Osteocyte (in vitro differentiated cells): ENCODE results near the gene CERCAM. TPM values are rescaled to one million over a fixed set of nuclear protein-coding genes. Genes with fewer than 3 reads are reported as not detected.
A peak's percentile ranks its signal among the peaks of the same experiment; 100 is the strongest.
"Not testable (repeated sequence)": the region's sequence is repeated elsewhere in the genome, so short reads cannot be mapped to it uniquely, and the experiment has no call there.

Experiments used
- DNase-seq: peaks from one replicate; pipeline ENCODE4 v3.0.0; 2021; ENCODE audit warnings: mixed read lengths; ENCODE audit not compliant: unreplicated experiment; ENCODE audit errors: extremely low spot score
- H3K27ac Mint-ChIP-seq: one replicate; pipeline ENCODE4 v1.8.0; 2021; ENCODE audit warnings: mild to moderate bottlenecking, mixed read lengths; ENCODE audit not compliant: unreplicated experiment
- H3K27me3 Mint-ChIP-seq: one replicate; pipeline ENCODE4 v1.8.0; 2021; ENCODE audit warnings: mixed read lengths; ENCODE audit not compliant: unreplicated experiment
- H3K36me3 Mint-ChIP-seq: one replicate; pipeline ENCODE4 v1.8.0; 2021; ENCODE audit warnings: mixed read lengths; ENCODE audit not compliant: unreplicated experiment
- H3K4me1 Mint-ChIP-seq: one replicate; pipeline ENCODE4 v1.8.0; 2021; ENCODE audit warnings: mixed read lengths; ENCODE audit not compliant: unreplicated experiment
- H3K4me3 Mint-ChIP-seq: one replicate; pipeline ENCODE4 v1.8.0; 2021; ENCODE audit warnings: mild to moderate bottlenecking, moderate library complexity, mixed read lengths; ENCODE audit not compliant: unreplicated experiment
- H3K9me3 Mint-ChIP-seq: one replicate; pipeline ENCODE4 v1.8.0; 2021; ENCODE audit warnings: mixed read lengths; ENCODE audit not compliant: unreplicated experiment
- total RNA-seq: library from RNA; stranded (reverse); gene quantifications from 2 replicates; pipeline ENCODE4 v1.2.1, GENCODE V29; 2021
- TF ChIP-seq, protein P1 (sequence below): fragments of 200-600 bp; sonication (generic); IDR thresholded peaks from 2 replicates; pipeline ENCODE4 v1.5.0; 2021; ENCODE audit warnings: antibody characterized with exemption, mild to moderate bottlenecking, moderate library complexity

Gene CERCAM
- total RNA-seq, 1 donor from 2014 or later = 128 TPM

DNA sequence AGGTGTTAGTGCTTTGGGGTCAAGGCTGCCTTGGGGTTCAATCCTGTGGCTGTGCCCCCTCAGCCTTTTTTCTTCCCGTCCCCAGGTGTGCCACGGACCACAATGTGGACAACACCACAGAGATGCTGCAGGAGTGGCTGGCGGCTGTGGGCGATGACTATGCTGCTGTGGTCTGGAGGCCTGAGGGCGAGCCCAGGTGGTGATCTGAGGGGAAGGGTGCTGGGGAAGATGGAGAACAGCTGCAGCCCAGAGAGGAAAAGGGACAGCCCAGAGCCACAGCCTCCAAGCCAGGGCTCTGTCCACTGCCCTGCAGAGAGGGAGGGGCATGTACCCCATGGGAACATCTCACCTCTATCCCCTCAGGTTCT is 2.1 kb downstream of the CERCAM start:
- TF ChIP-seq, protein P1, sequence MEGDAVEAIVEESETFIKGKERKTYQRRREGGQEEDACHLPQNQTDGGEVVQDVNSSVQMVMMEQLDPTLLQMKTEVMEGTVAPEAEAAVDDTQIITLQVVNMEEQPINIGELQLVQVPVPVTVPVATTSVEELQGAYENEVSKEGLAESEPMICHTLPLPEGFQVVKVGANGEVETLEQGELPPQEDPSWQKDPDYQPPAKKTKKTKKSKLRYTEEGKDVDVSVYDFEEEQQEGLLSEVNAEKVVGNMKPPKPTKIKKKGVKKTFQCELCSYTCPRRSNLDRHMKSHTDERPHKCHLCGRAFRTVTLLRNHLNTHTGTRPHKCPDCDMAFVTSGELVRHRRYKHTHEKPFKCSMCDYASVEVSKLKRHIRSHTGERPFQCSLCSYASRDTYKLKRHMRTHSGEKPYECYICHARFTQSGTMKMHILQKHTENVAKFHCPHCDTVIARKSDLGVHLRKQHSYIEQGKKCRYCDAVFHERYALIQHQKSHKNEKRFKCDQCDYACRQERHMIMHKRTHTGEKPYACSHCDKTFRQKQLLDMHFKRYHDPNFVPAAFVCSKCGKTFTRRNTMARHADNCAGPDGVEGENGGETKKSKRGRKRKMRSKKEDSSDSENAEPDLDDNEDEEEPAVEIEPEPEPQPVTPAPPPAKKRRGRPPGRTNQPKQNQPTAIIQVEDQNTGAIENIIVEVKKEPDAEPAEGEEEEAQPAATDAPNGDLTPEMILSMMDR = no peak
- Mint-ChIP-seq H3K4me3 (peak overlapping the region; percentile 80), H3K27ac (no peak overlapping the region), H3K36me3 (peaks cover 9% of the 10 kb centered on the region), H3K4me1 (peaks cover 18% of the 10 kb centered on the region), H3K27me3 (no peaks in the 10 kb centered on the region), H3K9me3 (no peaks in the 10 kb centered on the region)
- DNase-seq = no peak

DNA sequence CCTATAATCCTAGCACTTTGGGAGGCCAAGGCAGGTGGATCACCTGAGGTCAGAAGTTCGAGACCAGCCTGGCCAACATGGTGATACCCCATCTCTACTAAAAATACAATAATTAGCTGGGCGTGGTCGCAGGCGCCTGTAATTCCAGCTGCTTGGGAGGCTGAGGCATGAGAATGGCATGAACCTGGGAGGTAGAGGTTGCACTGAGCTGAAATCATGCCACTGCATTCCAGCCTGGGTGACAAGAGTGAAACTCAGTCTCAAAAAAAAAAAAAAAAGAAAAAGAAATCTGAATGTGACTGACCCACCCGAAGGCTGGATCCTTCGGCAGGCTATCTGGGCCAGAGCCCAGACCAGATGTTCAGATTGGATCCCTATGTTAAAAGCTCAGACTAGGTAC is 2.7 kb downstream of the CERCAM start:
- H3K4me3 Mint-ChIP-seq, H3K27me3 Mint-ChIP-seq, H3K27ac Mint-ChIP-seq, H3K9me3 Mint-ChIP-seq, H3K36me3 Mint-ChIP-seq, DNase-seq: not testable (repeated sequence)
- H3K4me1 Mint-ChIP-seq = peaks cover 18% of the 10 kb centered on the region

DNA sequence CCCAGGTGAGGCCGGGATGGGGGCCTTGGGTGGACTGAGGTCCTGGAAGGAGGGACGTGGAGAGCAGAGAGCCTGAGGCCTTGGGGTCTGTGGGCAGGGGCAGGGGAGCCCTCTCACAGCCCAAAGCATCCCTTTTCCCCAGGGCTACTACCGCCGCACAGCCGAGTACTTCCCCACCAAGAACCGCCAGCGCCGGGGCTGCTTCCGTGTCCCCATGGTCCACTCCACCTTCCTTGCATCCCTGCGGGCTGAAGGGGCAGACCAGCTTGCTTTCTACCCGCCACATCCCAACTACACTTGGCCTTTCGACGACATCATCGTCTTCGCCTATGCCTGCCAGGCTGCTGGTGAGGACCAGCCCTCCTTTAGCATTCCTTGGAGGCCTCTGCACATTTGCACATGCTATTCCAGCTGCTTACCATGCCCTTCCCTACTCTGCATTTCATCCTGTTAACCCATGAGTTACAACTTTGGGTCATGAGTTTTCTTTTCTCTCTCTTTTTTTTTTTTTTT is 3.7 kb downstream of the CERCAM start:
- DNase-seq = no peak
- Mint-ChIP-seq H3K27ac (no peak overlapping the region), H3K9me3 (no peaks in the 10 kb centered on the region), H3K4me3 (no peak overlapping the region), H3K4me1 (peaks cover 11% of the 10 kb centered on the region), H3K36me3 (peaks cover 13% of the 10 kb centered on the region), H3K27me3 (no peaks in the 10 kb centered on the region)
- TF ChIP-seq, protein P1 = no peak

DNA sequence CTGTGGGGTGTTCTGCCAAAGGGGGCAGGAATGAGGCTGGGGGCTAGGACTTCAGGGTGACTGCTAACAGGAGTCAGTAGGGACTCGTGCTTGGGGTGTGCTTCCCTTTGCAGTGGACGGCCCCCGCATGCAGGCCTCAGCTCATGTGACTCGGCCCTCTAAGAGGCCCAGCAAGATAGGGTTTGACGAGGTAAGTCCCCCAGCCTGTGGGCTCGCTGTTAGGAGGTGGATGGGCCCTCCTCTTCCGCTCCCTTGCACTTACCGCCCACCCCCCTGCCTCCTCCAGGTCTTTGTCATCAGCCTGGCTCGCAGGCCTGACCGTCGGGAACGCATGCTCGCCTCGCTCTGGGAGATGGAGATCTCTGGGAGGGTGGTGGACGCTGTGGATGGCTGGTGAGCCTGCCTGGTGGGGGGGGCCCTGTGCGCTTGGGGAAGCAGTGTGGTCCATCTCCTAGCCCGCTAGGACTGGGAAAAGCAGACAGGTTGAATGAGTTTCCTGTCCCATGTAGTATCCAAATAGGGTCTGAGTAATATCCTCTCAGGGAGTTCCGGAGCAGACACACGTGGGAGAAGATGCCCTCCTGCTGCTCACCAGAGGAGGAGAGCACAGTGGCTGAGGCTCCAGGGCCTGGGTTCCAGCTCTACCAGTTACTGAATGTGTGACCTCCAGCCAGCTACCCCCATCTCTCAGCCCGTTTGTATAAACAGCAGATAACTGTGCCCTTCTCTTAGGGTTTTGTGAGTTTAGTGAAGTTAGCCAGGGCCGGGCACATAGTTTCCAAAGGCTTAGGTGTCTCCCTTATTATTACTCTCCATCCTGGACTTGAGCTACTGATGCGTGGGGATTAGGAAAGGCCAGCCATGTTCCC is 8.2 kb downstream of the CERCAM start:
- H3K27ac Mint-ChIP-seq = no peak overlapping the region
- no peaks in the 10 kb centered on the region for H3K4me1 Mint-ChIP-seq
- TF ChIP-seq, protein P1 = no peak
- H3K4me3 Mint-ChIP-seq = no peak overlapping the region
- no peaks in the 10 kb centered on the region for H3K9me3 Mint-ChIP-seq
- no peaks in the 10 kb centered on the region for H3K27me3 Mint-ChIP-seq
- no peak for DNase-seq
- H3K36me3 Mint-ChIP-seq = peaks cover 13% of the 10 kb centered on the region

DNA sequence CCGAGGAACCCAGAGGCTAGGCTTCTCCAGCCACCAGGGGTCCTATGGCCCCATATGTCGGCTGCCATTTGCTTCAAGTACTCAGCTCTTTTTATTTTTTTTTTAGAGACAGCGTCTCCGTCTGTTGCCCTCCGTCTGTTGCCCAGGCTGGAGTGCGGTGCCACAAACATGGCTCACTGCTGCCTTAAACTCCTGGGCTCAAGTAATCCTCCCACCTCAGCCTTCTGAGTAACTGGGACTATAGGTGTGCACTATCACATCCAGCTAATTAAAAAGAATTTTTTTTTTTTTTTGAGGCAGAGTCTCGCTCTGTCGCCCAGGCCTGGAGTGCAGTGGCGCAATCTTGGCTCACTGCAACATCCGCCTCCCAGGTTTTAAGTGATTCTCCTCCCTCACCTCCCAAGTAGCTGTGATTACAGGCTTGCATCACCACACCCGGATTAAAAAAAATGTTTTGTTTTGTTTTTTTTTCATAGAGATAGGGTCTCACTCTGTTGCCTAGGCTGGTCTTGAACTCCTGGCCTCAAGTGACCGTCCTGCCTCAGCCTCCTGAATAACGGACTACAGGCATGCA is 8.9 kb downstream of the CERCAM start:
- no peaks in the 10 kb centered on the region for H3K27me3 Mint-ChIP-seq
- no peaks in the 10 kb centered on the region for H3K9me3 Mint-ChIP-seq
- no peak for DNase-seq
- no peak overlapping the region for H3K27ac Mint-ChIP-seq
- no peak overlapping the region for H3K4me3 Mint-ChIP-seq
- TF ChIP-seq, protein P1 = no peak
- H3K36me3 Mint-ChIP-seq = peaks cover 10% of the 10 kb centered on the region
- H3K4me1 Mint-ChIP-seq = no peaks in the 10 kb centered on the region
